HEK293T (cell line): ENCODE data around the gene RCOR2.
A peak's percentile ranks its signal among the peaks of the same experiment; 100 is the strongest.

Source experiments
- CTCF ChIA-PET: fragments of 350-600 bp; formaldehyde crosslinking; extraction: SDS; loops from one replicate; lab custom pipeline; 2021; ENCODE audit warnings: antibody characterized with exemption, inconsistent platforms; lab: Yijun Ruan, JAX
- POLR2A ChIA-PET: fragments of 350-600 bp; formaldehyde crosslinking; extraction: SDS; loops from one replicate; lab custom pipeline; 2020; ENCODE audit warnings: antibody characterized with exemption, inconsistent platforms; lab: Yijun Ruan, JAX
- DNase-seq: peaks from one replicate; pipeline ENCODE4 v3.0.0; 2012; ENCODE audit warnings: mixed read lengths; ENCODE audit errors: extremely low spot score
- ARNT ChIP-seq: fragments of 450-650 bp; IDR thresholded peaks from 2 replicates; pipeline ENCODE4 v1.6.1; 2017; ENCODE audit warnings: mild to moderate bottlenecking
- BHLHE40 ChIP-seq: fragments of 450-650 bp; IDR thresholded peaks from 2 replicates; pipeline ENCODE4 v1.6.1; 2016; ENCODE audit warnings: mild to moderate bottlenecking, moderate library complexity, borderline replicate concordance
- CTBP1 ChIP-seq: fragments of 450-650 bp; IDR thresholded peaks from 2 replicates; pipeline ENCODE4 v1.6.1; 2016; ENCODE audit warnings: borderline replicate concordance
- ELF4 ChIP-seq: fragments of 450-650 bp; IDR thresholded peaks from 2 replicates; pipeline ENCODE4 v1.6.1; 2017; ENCODE audit warnings: antibody characterized with exemption
- FOXA1 ChIP-seq: fragments of 450-650 bp; IDR thresholded peaks from 2 replicates; pipeline ENCODE4 v1.6.1; 2016; ENCODE audit warnings: mild to moderate bottlenecking
- FOXK2 ChIP-seq: fragments of 450-650 bp; IDR thresholded peaks from 2 replicates; pipeline ENCODE4 v1.6.1; 2016; ENCODE audit warnings: mild to moderate bottlenecking
- FOXM1 ChIP-seq: fragments of 450-650 bp; IDR thresholded peaks from 2 replicates; pipeline ENCODE4 v1.6.1; 2017; ENCODE audit warnings: mild to moderate bottlenecking, borderline replicate concordance
- HDGF ChIP-seq: fragments of 450-650 bp; IDR thresholded peaks from 2 replicates; pipeline ENCODE4 v1.6.1; 2017; ENCODE audit warnings: antibody characterized with exemption, borderline replicate concordance
- L3MBTL2 ChIP-seq: fragments of 450-650 bp; conservative IDR thresholded peaks from 2 replicates; pipeline ENCODE4 v1.6.1; 2016; ENCODE audit warnings: mild to moderate bottlenecking
- LEF1 ChIP-seq: fragments of 450-650 bp; IDR thresholded peaks from 2 replicates; pipeline ENCODE4 v1.6.1; 2017; ENCODE audit warnings: mild to moderate bottlenecking, borderline replicate concordance
- NFRKB ChIP-seq: fragments of 450-650 bp; IDR thresholded peaks from 2 replicates; pipeline ENCODE4 v1.6.1; 2016; ENCODE audit warnings: mild to moderate bottlenecking, moderate library complexity
- PKNOX1 ChIP-seq: fragments of 450-650 bp; IDR thresholded peaks from 2 replicates; pipeline ENCODE4 v1.6.1; 2016
- SP1 ChIP-seq: fragments of 450-650 bp; IDR thresholded peaks from 2 replicates; pipeline ENCODE4 v1.6.1; 2017
- SUZ12 ChIP-seq: fragments of 450-650 bp; IDR thresholded peaks from 2 replicates; pipeline ENCODE4 v1.6.1; 2016; ENCODE audit warnings: mild to moderate bottlenecking
- TARDBP ChIP-seq: fragments of 450-650 bp; IDR thresholded peaks from 2 replicates; pipeline ENCODE4 v1.6.1; 2016
- ZNF384 ChIP-seq: fragments of 450-650 bp; IDR thresholded peaks from 2 replicates; pipeline ENCODE4 v1.6.1; 2016

RCOR2 gene

DNA sequence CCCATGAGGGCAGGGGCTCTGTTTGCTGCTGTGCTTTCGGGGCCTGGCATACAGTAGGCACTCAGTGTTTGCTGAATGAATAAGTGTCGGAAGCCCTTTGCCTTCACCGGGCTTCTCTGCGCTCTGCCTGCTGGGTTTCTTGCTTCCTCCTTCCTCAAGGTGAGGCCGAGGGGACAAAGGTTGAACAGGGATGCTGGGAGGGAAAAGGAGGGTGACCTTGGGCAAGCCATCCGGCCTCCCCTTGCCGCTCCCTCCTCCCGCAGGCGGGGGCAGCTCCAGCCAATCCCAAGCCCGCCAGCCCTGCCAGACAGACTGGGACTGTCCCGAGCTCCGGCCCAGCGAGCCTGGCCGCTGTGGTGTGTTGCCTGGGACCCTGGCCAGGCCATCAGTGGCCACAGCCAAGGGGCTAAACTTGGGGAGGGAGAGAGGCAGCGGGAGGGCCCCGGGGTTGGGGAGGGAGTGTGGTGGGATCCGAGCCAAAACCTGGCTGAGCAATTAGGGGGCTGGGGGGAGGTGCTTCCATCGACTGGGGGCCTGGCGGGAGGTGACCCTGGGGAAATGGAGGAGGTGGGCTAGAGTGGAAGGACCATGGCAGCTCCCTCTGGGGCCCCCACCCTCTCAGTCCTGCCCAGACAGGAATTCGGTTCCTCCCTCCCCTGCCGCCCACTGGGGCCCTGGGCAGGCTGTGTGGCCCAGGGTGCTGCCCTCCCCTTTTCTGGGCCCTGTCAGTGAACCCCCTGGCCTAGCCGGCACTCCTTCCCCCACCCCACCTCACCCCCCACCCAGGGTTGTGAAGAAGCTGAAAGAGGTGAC lies 3.4 kb upstream of the RCOR2 start:
- DNase-seq: no peak
- TF ChIP-seq TARDBP (no peak), NFRKB (no peak), SUZ12 (no peak)
- ChIA-PET CTCF (no interaction called here), POLR2A (interaction anchor here (1.2 to 1.6 kb wide), 2 partner anchors 55 to 265 kb away, joined by 3 read pairs; partner anchors contain the start of gene STIP1)

DNA sequence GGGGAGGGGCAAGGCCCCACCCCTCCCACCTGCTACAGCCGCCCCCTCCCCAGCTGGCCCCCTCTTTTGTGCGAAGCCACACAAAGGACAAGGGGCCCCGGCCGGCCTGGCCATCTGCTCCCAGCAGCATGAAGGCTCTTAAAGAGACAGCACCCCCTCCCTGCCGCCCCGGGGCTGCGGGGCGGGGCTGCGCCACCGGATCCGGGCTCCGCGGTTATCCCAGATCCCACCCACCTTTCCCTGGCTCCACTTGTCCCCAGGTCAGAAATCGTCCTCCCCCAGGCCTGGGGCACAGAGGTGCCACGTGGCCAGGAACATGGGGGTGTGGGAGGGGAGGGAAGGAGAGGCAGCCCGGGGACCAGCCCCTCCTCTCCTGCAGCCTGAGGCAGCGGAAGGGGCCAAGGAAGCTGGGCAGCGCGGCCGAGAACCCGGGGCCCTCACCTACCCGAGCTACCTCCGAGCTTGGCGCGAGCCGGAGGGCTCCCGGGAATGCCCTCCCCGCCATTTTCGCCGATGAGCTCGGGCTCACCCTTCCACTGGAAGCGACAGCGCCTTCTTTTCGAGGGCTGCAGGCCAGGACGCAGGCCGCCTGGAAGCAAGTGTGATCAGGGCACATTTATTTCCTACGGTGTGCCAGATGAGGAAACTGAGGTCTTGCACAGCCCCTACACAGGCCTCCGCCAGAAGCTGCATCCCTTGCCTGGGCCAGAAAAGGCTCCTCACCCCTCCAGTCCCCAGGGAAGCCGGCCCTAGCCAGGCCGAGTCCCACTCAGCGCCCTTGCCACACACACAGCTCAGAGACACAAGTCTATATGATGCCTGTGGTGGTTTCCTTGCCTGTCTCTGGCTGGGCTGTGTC lies 2.5 kb upstream of the RCOR2 start:
- no peak for TF ChIP-seq ARNT
- no peak for TF ChIP-seq PKNOX1
- TF ChIP-seq BHLHE40: no peak
- no peak for TF ChIP-seq HDGF
- TF ChIP-seq NFRKB: no peak
- TF ChIP-seq SUZ12: no peak
- no peak for TF ChIP-seq FOXK2
- no peak for TF ChIP-seq FOXA1
- no peak for TF ChIP-seq CTBP1
- TF ChIP-seq ELF4: no peak
- TF ChIP-seq FOXM1: no peak
- no peak for TF ChIP-seq L3MBTL2
- no peak for TF ChIP-seq ZNF384
- TF ChIP-seq TARDBP: no peak
- no peak for TF ChIP-seq SP1
- TF ChIP-seq LEF1: no peak
- no peak for DNase-seq
- ChIA-PET CTCF (no interaction called here), POLR2A (interaction anchor here (1.2 to 1.6 kb wide), 2 partner anchors 56 to 266 kb away, joined by 3 read pairs; partner anchors contain the start of gene STIP1)

- ChIA-PET CTCF (no interaction called here), POLR2A (interaction anchor here (1.8 to 2.6 kb wide), 3 partner anchors 8 to 79 kb away, joined by 6 to 11 read pairs (median 10); partner anchors contain the start of gene MARK2)
- DNase-seq: no peak
- TF ChIP-seq SUZ12 (no peak), PKNOX1 (no peak), SP1 (no peak), FOXA1 (no peak), BHLHE40 (no peak), ARNT (no peak), ZNF384 (no peak), NFRKB (no peak), FOXM1 (no peak), HDGF (no peak), LEF1 (no peak), TARDBP (no peak), FOXK2 (no peak), L3MBTL2 (no peak), CTBP1 (no peak), ELF4 (no peak)
Observed at GRCh38 chr11:63918507-63919191, 1.7 kb upstream of the RCOR2 start.

DNA sequence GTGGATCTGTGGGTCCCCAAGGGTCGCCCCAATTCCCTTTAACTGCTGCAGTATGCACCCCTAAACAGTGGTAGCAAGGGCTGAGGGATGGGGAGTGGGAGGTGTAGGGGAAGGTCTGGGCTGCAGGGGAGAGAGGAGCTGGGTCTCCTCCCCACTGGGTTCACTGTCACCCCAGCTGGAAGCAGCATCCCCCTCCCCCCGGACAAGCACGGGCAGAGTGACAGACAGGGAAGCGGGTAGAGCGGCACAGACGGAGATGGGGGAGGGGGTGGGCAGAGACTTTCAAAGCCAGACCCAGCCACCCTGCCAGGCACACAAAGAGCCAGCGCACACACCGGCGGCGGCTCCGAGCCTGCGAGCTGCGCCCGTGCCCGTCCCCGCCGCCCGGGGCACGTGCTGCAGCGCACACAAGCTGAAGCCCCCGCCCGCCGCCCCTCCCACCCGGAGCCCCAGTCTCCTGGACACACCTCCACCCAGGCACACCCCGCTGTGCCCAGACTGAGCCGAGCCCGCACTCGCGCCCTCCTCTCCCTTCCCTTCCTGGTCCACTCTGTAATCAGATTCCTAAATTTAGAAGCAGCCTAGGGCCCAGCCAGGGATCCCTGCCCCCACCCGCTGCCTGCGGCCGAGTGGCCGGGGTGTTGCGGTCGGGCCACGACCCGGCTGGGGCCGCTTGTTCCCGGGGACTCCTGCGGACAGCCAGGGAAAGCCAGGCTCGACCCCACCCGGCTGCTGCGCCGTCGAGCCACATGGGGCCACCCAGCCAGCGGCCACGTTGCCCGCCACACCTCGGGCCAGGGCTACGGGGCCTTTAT lies 935 bp upstream of the RCOR2 start:
- ChIA-PET CTCF (interaction anchor here (0.7 to 1.4 kb wide), 3 partner anchors 17 to 28 kb away, joined by 3 to 6 read pairs (median 3); no protein-coding TSS in a partner anchor), POLR2A (interaction anchor here (0.8 to 2.6 kb wide), 8 partner anchors 9 to 79 kb away, joined by 3 to 11 read pairs (median 4); partner anchors contain the start of genes COX8A, MARK2 and NAA40)
- TF ChIP-seq PKNOX1 (peak; percentile 87), SUZ12 (no peak), CTBP1 (no peak), LEF1 (no peak), L3MBTL2 (peak; percentile 34; the same call in 1 of the 2 replicates), FOXM1 (no peak), FOXA1 (no peak), BHLHE40 (no peak), ELF4 (no peak), SP1 (no peak), HDGF (no peak), FOXK2 (no peak), ARNT (no peak), TARDBP (no peak), NFRKB (no peak)
- peak; percentile 50 for DNase-seq
